Gastroesophageal sphincter (tissue), 4 donors: ENCODE measurements around the gene PPP1R3G. TPM values are rescaled to one million over a fixed set of nuclear protein-coding genes. Genes with fewer than 3 reads are reported as not detected.
A peak's percentile ranks its signal among the peaks of the same experiment; 100 is the strongest.

Source experiments
- ATAC-seq: fragments of 150-250 bp; one replicate; pipeline ENCODE4 v1.9.1; 2016; ENCODE audit warnings: mild to moderate bottlenecking, moderate library complexity
- H3K27ac ChIP-seq, 4 donors: fragments of 200-600 bp; sonication (generic) in 3 of 4; 1 replicate in 3 of 4; 2 replicates in 1 of 4; pipeline ENCODE4 v1.5.1; 2016 to 2019
- H3K27me3 ChIP-seq: fragments of 200-600 bp; sonication (generic); one replicate; pipeline ENCODE4 v1.5.1; 2019
- H3K36me3 ChIP-seq, 2 donors: fragments of 200-600 bp; sonication (generic); one replicate each; pipeline ENCODE4 v1.5.1; 2019; ENCODE audit warnings: control low read depth in 1 of 2
- H3K4me1 ChIP-seq, 3 donors: fragments of 200-600 bp; sonication (generic); 1 replicate in 2 of 3; 2 replicates in 1 of 3; pipeline ENCODE4 v1.5.1; 2016 to 2019; ENCODE audit warnings: control low read depth in 2 of 3
- H3K4me3 ChIP-seq, 2 donors: fragments of 200-600 bp; sonication (generic); one replicate each; pipeline ENCODE4 v1.5.1; 2019; ENCODE audit warnings: mild to moderate bottlenecking in 1 of 2, moderate library complexity in 1 of 2
- H3K9me3 ChIP-seq, 3 donors: fragments of 200-600 bp; sonication (generic); one replicate each; pipeline ENCODE4 v1.5.1; 2017 to 2019; ENCODE audit warnings: control low read depth in 2 of 3
- CTCF ChIP-seq, 4 experiments: fragments of 200-600 bp in 2 of 4; fragments of 450-650 bp in 2 of 4; sonication (generic) in 1 of 4; IDR thresholded peaks; one replicate each; pipeline ENCODE4 v1.5.1; 2017 to 2019; ENCODE audit warnings: antibody characterized with exemption in 4 of 4, mild to moderate bottlenecking in 2 of 4, moderate library complexity in 2 of 4
- EP300 ChIP-seq: sonication (generic); formaldehyde crosslinking; IDR thresholded peaks from one replicate; pipeline ENCODE4 v1.6.1; 2017; ENCODE audit warnings: antibody characterized with exemption, mild to moderate bottlenecking
- POLR2A ChIP-seq, 2 donors: fragments of 450-650 bp; IDR thresholded peaks; one replicate each; pipeline ENCODE4 v1.6.1; 2017; ENCODE audit warnings: antibody characterized with exemption in 2 of 2, mild to moderate bottlenecking in 2 of 2, moderate library complexity in 1 of 2
- POLR2AphosphoS5 ChIP-seq: sonication (generic); formaldehyde crosslinking; IDR thresholded peaks from one replicate; pipeline ENCODE4 v1.6.1; 2017; ENCODE audit warnings: antibody characterized with exemption
- WGBS, 2 donors: methylation state at CpG; one replicate each; pipeline ENCODE4 v1.1.5; 2018; ENCODE audit warnings: low coverage in 1 of 2; 5-methylcytosine and 5-hydroxymethylcytosine counted together
- total RNA-seq, 4 donors: library from RNA; depleted of rRNA; stranded (reverse); fragments of >200 nt; gene quantifications; one replicate each; pipeline ENCODE4 v1.1.0, GENCODE V29; 2016

The PPP1R3G gene
- total RNA-seq, 4 donors from 2014 or later: 2.2 to 11.8 (median 5.7) TPM

GRCh38 chr6:5086294-5086890 lies 1.3 kb downstream of the PPP1R3G start:
- no peak for ATAC-seq
- Histone ChIP-seq H3K4me1 (peaks cover 0 to 32% (median 4%) of the 10 kb centered on the region in 3 donors), H3K36me3 (no peaks in the 10 kb centered on the region), H3K9me3 (no peaks in the 10 kb centered on the region), H3K4me3 (peak overlapping the region; percentile 58 to 69), H3K27me3 (no peaks in the 10 kb centered on the region), H3K27ac (peak overlapping the region in 3 of 4 donors; percentile 84 to 89 (median 85))
- TF ChIP-seq POLR2A (IDR thresholded peaks at IDR 0.05) (no peak), CTCF (IDR thresholded peaks at IDR 0.05) (no peak), POLR2AphosphoS5 (no peak), EP300 (no peak)
- 80% methylated on average over 1 of the region's 56 CpGs; no CpG with 5 or more reads in 1 of the 2 donors for WGBS, 2 donors

- H3K9me3 ChIP-seq: no peaks in the 10 kb centered on the region
- no peaks in the 10 kb centered on the region for H3K36me3 ChIP-seq
- H3K27ac ChIP-seq: no peak overlapping the region
- no peaks in the 10 kb centered on the region for H3K27me3 ChIP-seq
- H3K4me1 ChIP-seq: peaks cover 0 to 32% (median 4%) of the 10 kb centered on the region in 3 donors
- 75 to 83% methylated on average over 3 to 4 of the region's 19 CpGs for WGBS, 2 donors
- H3K4me3 ChIP-seq: no peak overlapping the region
- ATAC-seq: no peak
- TF ChIP-seq POLR2AphosphoS5: no peak
- TF ChIP-seq EP300: no peak
- no peak for TF ChIP-seq CTCF (IDR thresholded peaks at IDR 0.05)
- TF ChIP-seq POLR2A (IDR thresholded peaks at IDR 0.05): no peak
Measured at GRCh38 chr6:5087389-5087788, 2.2 kb downstream of the PPP1R3G start.

- Histone ChIP-seq H3K27ac (no peak overlapping the region), H3K4me1 (peaks cover 0 to 32% (median 4%) of the 10 kb centered on the region in 3 donors), H3K9me3 (no peaks in the 10 kb centered on the region), H3K36me3 (no peaks in the 10 kb centered on the region), H3K4me3 (no peak overlapping the region), H3K27me3 (no peaks in the 10 kb centered on the region)
- no peak for TF ChIP-seq EP300
- TF ChIP-seq POLR2AphosphoS5: no peak
- TF ChIP-seq POLR2A (IDR thresholded peaks at IDR 0.05): no peak
- TF ChIP-seq CTCF (IDR thresholded peaks at IDR 0.05): no peak
- 77 to 95% methylated on average over 3 of the region's 3 CpGs for WGBS, 2 donors
- ATAC-seq: no peak
Measured at GRCh38 chr6:5088780-5089179, 3.6 kb downstream of the PPP1R3G start.

- 72 to 81% methylated on average over 3 to 5 of the region's 5 CpGs for WGBS, 2 donors
- H3K36me3 ChIP-seq: no peaks in the 10 kb centered on the region
- no peaks in the 10 kb centered on the region for H3K9me3 ChIP-seq
- H3K4me3 ChIP-seq: no peak overlapping the region
- H3K27ac ChIP-seq: no peak overlapping the region
- H3K27me3 ChIP-seq: no peaks in the 10 kb centered on the region
- peaks cover 0 to 26% (median 4%) of the 10 kb centered on the region in 3 donors for H3K4me1 ChIP-seq
- no peak for TF ChIP-seq EP300
- TF ChIP-seq POLR2AphosphoS5: no peak
- TF ChIP-seq POLR2A (IDR thresholded peaks at IDR 0.05): no peak
- no peak for TF ChIP-seq CTCF (IDR thresholded peaks at IDR 0.05)
- no peak for ATAC-seq
Measured at GRCh38 chr6:5089481-5090438, 4.6 kb downstream of the PPP1R3G start.
